22Rv1 (cell line): ENCODE measurements around the gene PALM.
"Not testable (repeated sequence)": the region's sequence is repeated elsewhere in the genome, so short reads cannot be mapped to it uniquely, and the experiment has no call there.

Experiments used
- H3K27ac ChIP-seq: fragments of 450-650 bp; 2 replicates; pipeline ENCODE4 v1.5.1; 2017
- ZFX ChIP-seq: fragments of 450-650 bp; IDR thresholded peaks from 2 replicates; pipeline ENCODE4 v1.6.1; 2017; ENCODE audit warnings: antibody characterized with exemption, borderline replicate concordance
- TF ChIP-seq, protein P1 (sequence below): fragments of 450-650 bp; IDR thresholded peaks from 2 replicates; pipeline ENCODE4 v1.5.1; 2017; ENCODE audit warnings: mild to moderate bottlenecking

Gene PALM

DNA sequence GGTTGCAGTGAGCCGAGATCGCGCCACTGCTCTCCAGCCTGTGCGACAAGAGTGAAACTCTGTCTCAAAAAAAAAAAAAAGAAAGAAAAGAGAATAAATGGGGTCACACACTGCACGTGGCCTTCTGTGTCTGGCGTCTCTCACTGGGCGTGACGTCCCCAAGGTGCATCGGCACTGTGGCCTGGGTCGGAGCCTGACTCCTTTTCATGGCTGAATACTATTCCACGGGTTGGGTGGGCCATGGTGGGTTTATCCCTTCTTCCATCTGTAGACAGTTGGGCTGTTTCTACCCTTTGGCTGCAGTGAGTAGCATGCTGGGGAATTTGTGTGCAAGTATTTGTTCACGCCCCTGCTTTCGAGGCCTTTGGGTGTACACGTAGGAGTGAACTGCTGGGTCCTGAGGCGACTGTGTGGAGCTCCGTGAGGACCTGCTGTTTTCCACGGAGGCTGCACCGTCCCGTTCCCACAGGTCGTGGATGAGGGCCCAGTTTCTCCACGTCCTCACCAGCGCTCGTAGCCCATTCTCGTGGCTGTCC lies 33.9 kb downstream of the PALM start:
- no peak for TF ChIP-seq ZFX
- TF ChIP-seq, protein P1, sequence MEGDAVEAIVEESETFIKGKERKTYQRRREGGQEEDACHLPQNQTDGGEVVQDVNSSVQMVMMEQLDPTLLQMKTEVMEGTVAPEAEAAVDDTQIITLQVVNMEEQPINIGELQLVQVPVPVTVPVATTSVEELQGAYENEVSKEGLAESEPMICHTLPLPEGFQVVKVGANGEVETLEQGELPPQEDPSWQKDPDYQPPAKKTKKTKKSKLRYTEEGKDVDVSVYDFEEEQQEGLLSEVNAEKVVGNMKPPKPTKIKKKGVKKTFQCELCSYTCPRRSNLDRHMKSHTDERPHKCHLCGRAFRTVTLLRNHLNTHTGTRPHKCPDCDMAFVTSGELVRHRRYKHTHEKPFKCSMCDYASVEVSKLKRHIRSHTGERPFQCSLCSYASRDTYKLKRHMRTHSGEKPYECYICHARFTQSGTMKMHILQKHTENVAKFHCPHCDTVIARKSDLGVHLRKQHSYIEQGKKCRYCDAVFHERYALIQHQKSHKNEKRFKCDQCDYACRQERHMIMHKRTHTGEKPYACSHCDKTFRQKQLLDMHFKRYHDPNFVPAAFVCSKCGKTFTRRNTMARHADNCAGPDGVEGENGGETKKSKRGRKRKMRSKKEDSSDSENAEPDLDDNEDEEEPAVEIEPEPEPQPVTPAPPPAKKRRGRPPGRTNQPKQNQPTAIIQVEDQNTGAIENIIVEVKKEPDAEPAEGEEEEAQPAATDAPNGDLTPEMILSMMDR: no peak
- H3K27ac ChIP-seq: no peak overlapping the region

DNA sequence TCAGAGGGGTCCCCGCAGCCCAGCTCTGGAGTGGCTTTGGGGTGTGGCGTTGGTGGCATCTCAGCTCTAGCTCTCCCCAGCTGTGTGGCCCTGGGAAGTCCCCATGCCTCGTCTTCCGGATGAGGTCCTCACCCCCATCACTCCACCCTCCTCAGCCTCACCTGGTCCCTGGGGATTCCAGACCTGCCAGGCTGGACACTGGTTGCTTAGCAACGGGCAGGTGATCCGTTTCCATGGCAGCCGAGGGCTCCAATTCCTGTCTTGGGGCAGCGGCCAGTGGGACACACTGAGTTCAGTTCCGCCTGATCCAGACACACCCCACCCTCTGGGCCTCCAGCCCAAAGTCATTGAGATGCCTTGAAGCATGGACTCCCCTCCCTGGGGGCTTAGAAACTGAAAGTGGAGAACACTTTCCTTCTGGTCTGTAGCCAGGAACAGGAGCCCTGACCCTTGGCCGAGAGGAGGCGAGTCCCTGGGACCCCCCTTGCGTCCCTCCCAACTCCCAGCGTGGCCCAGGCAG lies 34.5 kb downstream of the PALM start:
- no peak overlapping the region for H3K27ac ChIP-seq
- TF ChIP-seq, protein P1: no peak
- TF ChIP-seq ZFX: no peak

DNA sequence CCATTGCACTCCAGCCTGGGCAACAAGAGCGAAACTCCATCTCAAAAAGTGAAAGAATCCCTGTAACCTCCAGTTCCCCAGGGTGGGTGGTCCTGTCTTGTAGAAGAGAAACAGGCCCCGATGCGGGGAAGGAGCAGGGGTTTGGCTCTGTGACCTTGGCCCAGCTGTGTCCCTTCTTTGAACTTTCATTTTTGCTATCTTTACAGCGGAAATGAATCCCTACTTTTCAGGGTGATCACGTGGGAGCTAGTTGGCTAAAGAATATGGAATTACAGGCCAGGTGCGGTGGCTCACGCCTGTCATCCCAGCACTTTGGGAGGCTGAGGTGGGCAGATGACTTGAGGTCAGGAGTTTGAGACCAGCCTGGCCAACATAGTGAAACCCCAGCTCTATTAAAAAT lies 36.4 kb downstream of the PALM start:
- not testable (repeated sequence) for H3K27ac ChIP-seq

DNA sequence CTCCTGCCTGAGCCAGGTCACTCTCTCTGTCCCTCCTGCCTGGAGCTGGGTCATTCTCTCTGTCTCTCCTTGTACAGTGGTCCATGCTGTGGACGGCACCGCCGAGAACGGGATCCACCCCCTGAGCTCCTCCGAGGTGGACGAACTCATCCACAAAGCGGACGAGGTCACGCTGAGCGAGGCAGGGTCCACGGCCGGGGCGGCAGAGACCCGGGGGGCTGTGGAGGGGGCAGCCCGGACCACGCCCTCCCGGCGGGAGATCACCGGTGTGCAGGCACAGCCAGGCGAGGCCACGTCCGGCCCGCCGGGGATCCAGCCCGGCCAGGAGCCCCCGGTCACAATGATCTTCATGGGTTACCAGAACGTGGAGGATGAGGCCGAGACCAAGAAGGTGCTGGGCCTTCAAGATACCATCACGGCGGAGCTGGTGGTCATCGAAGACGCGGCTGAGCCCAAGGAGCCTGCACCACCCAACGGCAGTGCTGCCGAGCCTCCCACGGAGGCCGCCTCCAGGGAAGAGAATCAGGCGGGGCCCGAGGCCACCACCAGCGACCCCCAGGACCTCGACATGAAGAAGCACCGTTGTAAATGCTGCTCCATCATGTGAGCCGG lies 37.6 kb downstream of the PALM start:
- TF ChIP-seq, protein P1: no peak
- no peak for TF ChIP-seq ZFX
- H3K27ac ChIP-seq: no peak overlapping the region

DNA sequence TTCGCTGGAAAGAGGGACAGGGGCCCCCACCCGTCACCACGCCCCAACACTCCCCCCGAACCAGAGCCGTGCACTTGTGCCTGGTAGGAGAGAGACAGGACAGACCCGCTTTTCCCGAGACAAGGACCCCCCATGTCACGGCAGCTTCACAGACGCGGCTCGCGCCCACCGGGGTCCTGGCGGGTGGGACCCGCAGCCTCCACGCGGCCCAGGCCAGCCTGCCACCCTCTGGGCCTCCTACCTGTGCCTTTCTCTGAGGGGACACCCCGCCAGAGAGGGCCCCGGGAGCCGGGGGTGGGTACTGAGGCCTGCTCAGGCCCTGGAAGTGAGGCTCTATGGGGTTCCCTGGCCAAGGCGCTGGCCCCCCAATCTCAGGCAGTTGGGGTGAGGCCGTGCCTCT lies 38.2 kb downstream of the PALM start:
- TF ChIP-seq ZFX: no peak
- TF ChIP-seq, protein P1: no peak

DNA sequence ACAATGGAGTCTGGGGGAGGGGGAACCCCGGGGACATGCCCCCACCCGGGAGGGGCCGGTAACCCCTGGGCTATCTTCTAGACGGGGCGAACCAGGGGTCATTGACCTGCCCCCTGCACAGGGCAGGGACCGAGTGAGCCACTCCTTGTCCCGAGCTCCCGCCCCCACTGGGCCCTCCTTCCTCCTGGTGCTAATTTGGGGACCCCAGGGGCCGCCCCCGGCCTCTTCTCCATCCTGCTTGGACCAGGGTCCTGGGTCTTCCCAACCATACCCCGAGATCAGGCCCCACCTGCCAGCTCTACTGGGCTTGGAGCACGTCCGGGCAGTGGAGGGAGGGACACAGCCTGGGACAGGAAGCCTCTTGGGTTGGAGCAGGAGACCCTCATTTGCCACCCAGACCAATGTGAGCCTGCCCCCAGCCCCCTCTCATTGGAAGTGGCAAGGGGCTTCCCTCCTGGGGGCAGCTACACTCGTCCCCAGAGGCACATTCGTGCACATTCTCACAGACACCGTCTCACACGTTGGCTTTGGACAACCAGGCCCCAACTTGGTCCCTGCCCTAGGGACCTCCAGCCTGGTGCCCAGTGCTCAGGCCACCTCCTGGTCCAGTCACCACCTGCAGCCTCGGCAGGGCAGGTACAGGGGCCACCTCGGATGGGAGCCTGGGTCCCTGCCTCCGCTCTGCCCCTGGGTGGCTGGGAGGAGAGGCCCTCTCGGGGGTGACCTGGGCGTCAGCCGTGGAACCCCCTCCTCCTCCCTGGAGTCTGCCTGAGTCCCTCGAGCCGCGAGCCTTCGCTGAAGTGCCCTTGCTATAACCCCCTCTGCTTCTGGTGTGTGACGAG lies 38.9 kb downstream of the PALM start:
- peak overlapping the region; percentile 63 for H3K27ac ChIP-seq
- TF ChIP-seq, protein P1: no peak
- no peak for TF ChIP-seq ZFX

More for the DNA sequence above, 38.2 kb downstream of the PALM start:
- H3K27ac ChIP-seq: no peak overlapping the region

DNA sequence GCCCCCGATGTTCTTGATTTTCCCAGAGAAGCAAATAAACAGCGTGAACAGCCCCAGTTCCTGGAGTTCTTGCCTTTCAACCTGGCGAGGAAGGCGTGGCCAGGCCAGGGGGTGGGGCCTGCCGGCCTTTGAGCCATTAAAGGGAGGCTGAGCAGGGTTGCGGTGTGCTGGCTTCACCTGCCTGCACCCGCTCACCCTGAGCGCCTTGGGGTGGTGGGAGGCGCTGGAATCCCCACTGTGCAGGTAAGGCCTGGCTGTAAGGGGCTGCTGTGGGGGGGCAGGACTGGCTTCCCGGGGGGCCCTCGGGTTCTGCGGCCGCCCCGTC lies 39.5 kb downstream of the PALM start:
- peak overlapping the region; percentile 63 for H3K27ac ChIP-seq
- TF ChIP-seq, protein P1: no peak
